ENCODE measurements around the gene FAAP20. TPM values are rescaled to one million over a fixed set of nuclear protein-coding genes. Genes with fewer than 3 reads are reported as not detected.
A peak's percentile ranks its signal among the peaks of the same experiment; 100 is the strongest.

FAAP20 gene
- total RNA-seq (10 to 100 TPM; 49.0 to 59.9 TPM), polyA plus RNA-seq (100 to 1,000 TPM in 1 of 2 donors, 10 to 100 TPM in 1; 61.2 to 124 TPM)
- long read RNA-seq, donor 1, transcript FAAP20-203 (4 exons, 811 nt), result major isoform, 8 of 49 reads
- long read RNA-seq, donor 1, partial matches to known transcripts, result 7 of 49 reads
- long read RNA-seq, donor 1, other reads (novel, unspliced or antisense), result 27 of 49 reads
- long read RNA-seq, donor 2, transcript FAAP20-202 (4 exons, 729 nt), result major isoform, 10 of 30 reads
- long read RNA-seq, donor 2, partial matches to known transcripts, result 2 of 30 reads
- long read RNA-seq, donor 2, other reads (novel, unspliced or antisense), result 17 of 30 reads

GRCh38 chr1:2194319-2194897 lies at the start of gene FAAP20:
Gene FAAP20 (minus strand): TSS chr1:2194772. CDS start chr1:2194749, 23 bp downstream.
- peak within 1 kb of the TSS; percentile 19 to 32 for H3K4me3 ChIP-seq (ENCODE audit: low read length in 2 of 2)
- intact Hi-C loops (cut with DNase I), result loop anchor here (2.0 to 10.0 kb wide), 4 partner anchors 186 to 393 kb away; partner anchors contain the start of genes PANK4 (in 1 of the 2) and PRXL2B (in 1 of the 2)
- H3K27ac ChIP-seq (ENCODE audit: low read depth in 1 of 2, low read length in 2 of 2), result peak within 1 kb of the TSS; percentile 10 to 41
- H3K27me3 ChIP-seq (ENCODE audit: control insufficient read depth in 1 of 2, insufficient read depth in 2 of 2, low read length in 1 of 2), result no peaks in the 10 kb centered on the region
- no peaks in the 10 kb centered on the region for H3K4me1 ChIP-seq (ENCODE audit: control insufficient read depth in 1 of 2, insufficient read depth in 2 of 2, low read length in 2 of 2)
- no peaks in the 10 kb centered on the region for H3K36me3 ChIP-seq (ENCODE audit: control insufficient read depth in 1 of 2, insufficient read depth in 2 of 2, low read length in 1 of 2)
- 2 to 5% methylated on average over 20 to 63 of the region's 63 CpGs for WGBS, 2 donors
- ATAC-seq (ENCODE audit: low FRiP score) (peak; percentile 66), DNase-seq (no peak)
- H3K9me3 ChIP-seq (ENCODE audit: control insufficient read depth, low read length), result no peaks in the 10 kb centered on the region

GRCh38 chr1:2242814-2243725 lies 48.5 kb upstream of the FAAP20 start:
- no peak overlapping the region for H3K4me3 ChIP-seq (ENCODE audit: low read length in 2 of 2)
- no peaks in the 10 kb centered on the region for H3K27me3 ChIP-seq (ENCODE audit: control insufficient read depth in 1 of 2, insufficient read depth in 2 of 2, low read length in 1 of 2)
- DNase-seq, result no peak
- peaks cover 0 to 2% of the 10 kb centered on the region in 2 donors for H3K4me1 ChIP-seq (ENCODE audit: control insufficient read depth in 1 of 2, insufficient read depth in 2 of 2, low read length in 2 of 2)
- no peaks in the 10 kb centered on the region for H3K36me3 ChIP-seq (ENCODE audit: control insufficient read depth in 1 of 2, insufficient read depth in 2 of 2, low read length in 1 of 2)
- no peak overlapping the region for H3K27ac ChIP-seq (ENCODE audit: low read depth in 1 of 2, low read length in 2 of 2)
- no peak for ATAC-seq (ENCODE audit: low FRiP score)
- WGBS, 2 donors, result 54 to 57% methylated on average over 33 of the region's 33 CpGs
- H3K9me3 ChIP-seq (ENCODE audit: control insufficient read depth, low read length), result no peaks in the 10 kb centered on the region
- intact Hi-C loops (cut with DNase I), result loop anchor here in 1 of 2 donors (5.0 kb wide), 1 partner anchor 36 kb away; no protein-coding TSS in a partner anchor

GRCh38 chr1:2241820-2242219 lies 47.2 kb upstream of the FAAP20 start:
- no peaks in the 10 kb centered on the region for H3K9me3 ChIP-seq (ENCODE audit: control insufficient read depth, low read length)
- WGBS, 2 donors, result 57 to 59% methylated on average over 13 of the region's 13 CpGs
- ATAC-seq (ENCODE audit: low FRiP score) (no peak), DNase-seq (no peak)
- intact Hi-C loops (cut with DNase I), result loop anchor here (2.0 to 5.0 kb wide), 2 partner anchors 35 to 43 kb away; no protein-coding TSS in a partner anchor
- H3K36me3 ChIP-seq (ENCODE audit: control insufficient read depth in 1 of 2, insufficient read depth in 2 of 2, low read length in 1 of 2), result no peaks in the 10 kb centered on the region
- no peak overlapping the region for H3K4me3 ChIP-seq (ENCODE audit: low read length in 2 of 2)
- H3K27ac ChIP-seq (ENCODE audit: low read depth in 1 of 2, low read length in 2 of 2), result no peak overlapping the region
- H3K27me3 ChIP-seq (ENCODE audit: control insufficient read depth in 1 of 2, insufficient read depth in 2 of 2, low read length in 1 of 2), result no peaks in the 10 kb centered on the region
- H3K4me1 ChIP-seq (ENCODE audit: control insufficient read depth in 1 of 2, insufficient read depth in 2 of 2, low read length in 2 of 2), result no peaks in the 10 kb centered on the region

- H3K4me1 ChIP-seq (ENCODE audit: control insufficient read depth in 1 of 2, insufficient read depth in 2 of 2, low read length in 2 of 2), result peaks cover 0 to 2% of the 10 kb centered on the region in 2 donors
- no peaks in the 10 kb centered on the region for H3K36me3 ChIP-seq (ENCODE audit: control insufficient read depth in 1 of 2, insufficient read depth in 2 of 2, low read length in 1 of 2)
- no peaks in the 10 kb centered on the region for H3K27me3 ChIP-seq (ENCODE audit: control insufficient read depth in 1 of 2, insufficient read depth in 2 of 2, low read length in 1 of 2)
- ATAC-seq (ENCODE audit: low FRiP score) (peak; percentile 54), DNase-seq (peak; percentile 90 to 93)
- H3K4me3 ChIP-seq (ENCODE audit: low read length in 2 of 2), result no peak overlapping the region
- H3K9me3 ChIP-seq (ENCODE audit: control insufficient read depth, low read length), result no peaks in the 10 kb centered on the region
- intact Hi-C loops (cut with DNase I), result loop anchor here (2.0 to 5.0 kb wide), 2 partner anchors 33 to 42 kb away; no protein-coding TSS in a partner anchor
- H3K27ac ChIP-seq (ENCODE audit: low read depth in 1 of 2, low read length in 2 of 2), result peak overlapping the region in 1 of 2 donors; percentile 11
- 37 to 38% methylated on average over 30 of the region's 30 CpGs for WGBS, 2 donors
Measured at GRCh38 chr1:2240270-2241156, 45.9 kb upstream of the FAAP20 start.

GRCh38 chr1:2239384-2239985 lies 44.9 kb upstream of the FAAP20 start:
- Histone ChIP-seq H3K27me3 (ENCODE audit: control insufficient read depth in 1 of 2, insufficient read depth in 2 of 2, low read length in 1 of 2) (no peaks in the 10 kb centered on the region), H3K9me3 (ENCODE audit: control insufficient read depth, low read length) (no peaks in the 10 kb centered on the region), H3K4me1 (ENCODE audit: control insufficient read depth in 1 of 2, insufficient read depth in 2 of 2, low read length in 2 of 2) (peaks cover 0 to 3% of the 10 kb centered on the region in 2 donors), H3K4me3 (ENCODE audit: low read length in 2 of 2) (no peak overlapping the region), H3K27ac (ENCODE audit: low read depth in 1 of 2, low read length in 2 of 2) (no peak overlapping the region), H3K36me3 (ENCODE audit: control insufficient read depth in 1 of 2, insufficient read depth in 2 of 2, low read length in 1 of 2) (no peaks in the 10 kb centered on the region)
- ATAC-seq (ENCODE audit: low FRiP score) (no peak), DNase-seq (no peak)
- intact Hi-C loops (cut with DNase I), result loop anchor here in 1 of 2 donors (5.0 kb wide), 1 partner anchor 42 kb away; no protein-coding TSS in a partner anchor
- 70 to 71% methylated on average over 30 of the region's 30 CpGs for WGBS, 2 donors

- Histone ChIP-seq H3K27ac (ENCODE audit: low read depth in 1 of 2, low read length in 2 of 2) (no peak overlapping the region), H3K27me3 (ENCODE audit: control insufficient read depth in 1 of 2, insufficient read depth in 2 of 2, low read length in 1 of 2) (no peaks in the 10 kb centered on the region), H3K36me3 (ENCODE audit: control insufficient read depth in 1 of 2, insufficient read depth in 2 of 2, low read length in 1 of 2) (no peaks in the 10 kb centered on the region), H3K4me1 (ENCODE audit: control insufficient read depth in 1 of 2, insufficient read depth in 2 of 2, low read length in 2 of 2) (peaks cover 0 to 3% of the 10 kb centered on the region in 2 donors), H3K4me3 (ENCODE audit: low read length in 2 of 2) (no peak overlapping the region), H3K9me3 (ENCODE audit: control insufficient read depth, low read length) (no peaks in the 10 kb centered on the region)
- 58 to 62% methylated on average over 6 of the region's 6 CpGs for WGBS, 2 donors
- intact Hi-C loops (cut with DNase I), result loop anchor here in 1 of 2 donors (5.0 kb wide), 1 partner anchor 42 kb away; no protein-coding TSS in a partner anchor
- DNase-seq (no peak), ATAC-seq (ENCODE audit: low FRiP score) (no peak)
Measured at GRCh38 chr1:2239013-2239370, 44.4 kb upstream of the FAAP20 start.

GRCh38 chr1:2238361-2239012 lies 43.9 kb upstream of the FAAP20 start:
- 36 to 42% methylated on average over 25 of the region's 25 CpGs for WGBS, 2 donors
- DNase-seq (no peak), ATAC-seq (ENCODE audit: low FRiP score) (no peak)
- Histone ChIP-seq H3K4me3 (ENCODE audit: low read length in 2 of 2) (no peak overlapping the region), H3K9me3 (ENCODE audit: control insufficient read depth, low read length) (no peaks in the 10 kb centered on the region), H3K27ac (ENCODE audit: low read depth in 1 of 2, low read length in 2 of 2) (no peak overlapping the region), H3K27me3 (ENCODE audit: control insufficient read depth in 1 of 2, insufficient read depth in 2 of 2, low read length in 1 of 2) (no peaks in the 10 kb centered on the region), H3K4me1 (ENCODE audit: control insufficient read depth in 1 of 2, insufficient read depth in 2 of 2, low read length in 2 of 2) (peaks cover 0 to 3% of the 10 kb centered on the region in 2 donors), H3K36me3 (ENCODE audit: control insufficient read depth in 1 of 2, insufficient read depth in 2 of 2, low read length in 1 of 2) (no peaks in the 10 kb centered on the region)
- intact Hi-C loops (cut with DNase I), result loop anchor here in 1 of 2 donors (5.0 kb wide), 1 partner anchor 41 kb away; no protein-coding TSS in a partner anchor
